H9 (cell line): Measurements from ENCODE around the gene MAML3. TPM values are rescaled to one million over a fixed set of nuclear protein-coding genes. Genes with fewer than 3 reads are reported as not detected.

Source experiments
- DNase-seq: peaks from one replicate; pipeline ENCODE4 v3.0.0-alpha.2; 2017
- H2AFZ ChIP-seq: one replicate; pipeline ENCODE4 v1.6.1; 2013; ENCODE audit warnings: mild to moderate bottlenecking, low read length, control low read depth, moderate library complexity
- H2AK5ac ChIP-seq: 2 replicates; pipeline ENCODE4 v1.6.1; 2013; ENCODE audit warnings: low read length, control low read depth, mixed read lengths; ENCODE audit not compliant: insufficient read length
- H2BK120ac ChIP-seq: one replicate; pipeline ENCODE4 v1.6.1; 2013; ENCODE audit warnings: low read depth, mild to moderate bottlenecking, low read length, control low read depth, inconsistent platforms; ENCODE audit not compliant: poor library complexity, severe bottlenecking
- H2BK12ac ChIP-seq: 2 replicates; pipeline ENCODE4 v1.6.1; 2013; ENCODE audit warnings: low read length, control low read depth, mixed read lengths, low read depth; ENCODE audit not compliant: insufficient read length
- H2BK15ac ChIP-seq: 2 replicates; pipeline ENCODE4 v1.6.1; 2013; ENCODE audit warnings: low read depth, low read length, control low read depth
- H2BK20ac ChIP-seq: one replicate; pipeline ENCODE4 v1.6.1; 2013; ENCODE audit warnings: low read depth, mild to moderate bottlenecking, low read length, control low read depth, inconsistent platforms; ENCODE audit not compliant: poor library complexity, severe bottlenecking
- H2BK5ac ChIP-seq: 2 replicates; pipeline ENCODE4 v1.6.1; 2013; ENCODE audit warnings: low read length, control low read depth, mixed read lengths; ENCODE audit not compliant: insufficient read length
- H3K14ac ChIP-seq: 2 replicates; pipeline ENCODE4 v1.6.1; 2013; ENCODE audit warnings: low read length, control low read depth; ENCODE audit not compliant: insufficient read depth
- H3K18ac ChIP-seq: 2 replicates; pipeline ENCODE4 v1.6.1; 2013; ENCODE audit warnings: low read depth, mild to moderate bottlenecking, mixed read lengths, low read length, control low read depth; ENCODE audit not compliant: insufficient read length
- H3K23ac ChIP-seq: 2 replicates; pipeline ENCODE4 v1.6.1; 2013; ENCODE audit warnings: low read length, control low read depth, mixed read lengths, low read depth; ENCODE audit not compliant: insufficient read length
- H3K23me2 ChIP-seq: 2 replicates; pipeline ENCODE4 v1.6.1; 2013; ENCODE audit warnings: low read depth, mild to moderate bottlenecking, mixed read lengths, low read length, control low read depth; ENCODE audit not compliant: insufficient read length, poor library complexity, severe bottlenecking
- H3K27ac ChIP-seq: 2 replicates; pipeline ENCODE4 v1.5.1; 2013; ENCODE audit warnings: low read length, control low read depth, mixed read lengths, low read depth; ENCODE audit not compliant: insufficient read length
- H3K27me3 ChIP-seq: 2 replicates; pipeline ENCODE4 v1.6.1; 2013; ENCODE audit warnings: low read length, control low read depth, inconsistent platforms; ENCODE audit not compliant: insufficient read depth
- H3K4ac ChIP-seq: 2 replicates; pipeline ENCODE4 v1.6.1; 2013; ENCODE audit warnings: low read depth, mild to moderate bottlenecking, control low read depth, inconsistent platforms, low read length, moderate library complexity
- H3K4me1 ChIP-seq: 2 replicates; pipeline ENCODE4 v1.6.1; 2013; ENCODE audit warnings: low read length, control low read depth, inconsistent platforms; ENCODE audit not compliant: insufficient read depth
- H3K4me2 ChIP-seq: 2 replicates; pipeline ENCODE4 v1.6.1; 2013; ENCODE audit warnings: low read length, control low read depth, mixed read lengths; ENCODE audit not compliant: insufficient read length, insufficient read depth
- H3K56ac ChIP-seq: 2 replicates; pipeline ENCODE4 v1.6.1; 2013; ENCODE audit warnings: low read depth, mild to moderate bottlenecking, mixed read lengths, low read length, control low read depth; ENCODE audit not compliant: insufficient read length
- H3K79me1 ChIP-seq: 2 replicates; pipeline ENCODE4 v1.6.1; 2013; ENCODE audit warnings: low read depth, mild to moderate bottlenecking, moderate library complexity, low read length, control low read depth, inconsistent platforms; ENCODE audit not compliant: insufficient read depth, poor library complexity, severe bottlenecking
- H3K79me2 ChIP-seq: 2 replicates; pipeline ENCODE4 v1.6.1; 2013; ENCODE audit warnings: low read length, control low read depth, inconsistent platforms; ENCODE audit not compliant: insufficient read depth
- H3K9ac ChIP-seq: 2 replicates; pipeline ENCODE4 v1.6.1; 2013; ENCODE audit warnings: low read length, control low read depth, mixed read lengths; ENCODE audit not compliant: insufficient read length; ENCODE audit errors: extremely low read depth
- H3K9me3 ChIP-seq: one replicate; pipeline ENCODE4 v1.6.1; 2013; ENCODE audit warnings: low read depth, low read length, inconsistent platforms; ENCODE audit not compliant: control insufficient read depth
- H3T11ph ChIP-seq: one replicate; pipeline ENCODE4 v1.6.1; 2013; ENCODE audit warnings: mild to moderate bottlenecking, low read length, control low read depth, inconsistent platforms
- H4K20me1 ChIP-seq: one replicate; pipeline ENCODE4 v1.6.1; 2013; ENCODE audit not compliant: control insufficient read depth, insufficient read length, insufficient read depth
- H4K5ac ChIP-seq: 2 replicates; pipeline ENCODE4 v1.6.1; 2013; ENCODE audit warnings: low read depth, mild to moderate bottlenecking, mixed read lengths, low read length, control low read depth; ENCODE audit not compliant: insufficient read length
- H4K8ac ChIP-seq: replicated peaks from 2 replicates; pipeline ENCODE4 v1.6.1; 2013; ENCODE audit warnings: low read length, control low read depth, mixed read lengths, low read depth; ENCODE audit not compliant: insufficient read length
- H4K91ac ChIP-seq: 2 replicates; pipeline ENCODE4 v1.6.1; 2013; ENCODE audit warnings: low read depth, mild to moderate bottlenecking, moderate library complexity, mixed read lengths, low read length, control low read depth; ENCODE audit not compliant: insufficient read length
- H3K27ac Mint-ChIP-seq, 3 experiments: 2 replicates in 2 of 3; 3 replicates in 1 of 3; pipeline ENCODE4 v1.8.0; 2020 to 2021; ENCODE audit warnings: mixed read lengths in 3 of 3, mild to moderate bottlenecking in 1 of 3, moderate library complexity in 1 of 3
- H3K27me3 Mint-ChIP-seq: 2 replicates; pipeline ENCODE4 v1.8.0; 2021; ENCODE audit warnings: low read depth, mild to moderate bottlenecking, moderate library complexity, mixed read lengths
- H3K36me3 Mint-ChIP-seq, 3 experiments: 2 replicates in 2 of 3; 3 replicates in 1 of 3; pipeline ENCODE4 v1.8.0; 2020 to 2021; ENCODE audit warnings: low read depth in 3 of 3, mixed read lengths in 3 of 3; ENCODE audit not compliant: insufficient read depth in 1 of 3
- H3K4me1 Mint-ChIP-seq, 2 experiments: 2 replicates each; pipeline ENCODE4 v1.8.0; 2020; ENCODE audit warnings: mixed read lengths in 2 of 2
- H3K4me3 Mint-ChIP-seq, 2 experiments: 2 replicates in 1 of 2; 3 replicates in 1 of 2; pipeline ENCODE4 v1.8.0; 2020 to 2021; ENCODE audit warnings: mild to moderate bottlenecking in 2 of 2, mixed read lengths in 2 of 2, moderate library complexity in 1 of 2
- H3K9me3 Mint-ChIP-seq, 2 experiments: 2 replicates in 1 of 2; 3 replicates in 1 of 2; pipeline ENCODE4 v1.8.0; 2020; ENCODE audit warnings: mild to moderate bottlenecking in 2 of 2, mixed read lengths in 2 of 2, moderate library complexity in 1 of 2
- CTCF ChIP-seq: fragments of 200-600 bp; sonication (generic); conservative IDR thresholded peaks from 3 replicates; pipeline ENCODE4 v1.8.0; 2021; ENCODE audit warnings: antibody characterized with exemption, mild to moderate bottlenecking
- WGBS: extraction: QIAGEN DNeasy Blood & Tissue Kit; methylation state at CpG from one replicate; pipeline ENCODE4 v1.1.7; 2013; ENCODE audit warnings: missing lambda C conversion rate, low lambda C conversion rate, mixed read lengths; ENCODE audit not compliant: insufficient read length; ENCODE audit errors: extremely low coverage; 5-methylcytosine and 5-hydroxymethylcytosine counted together
- total RNA-seq: library from RNA; stranded (reverse); gene quantifications from 2 replicates; pipeline ENCODE4 v1.2.1, GENCODE V29; 2021

The MAML3 gene
- total RNA-seq, 1 experiment from 2014 or later = 3.9 TPM

GRCh38 chr4:139961344-139961946 is 192.5 kb downstream of the MAML3 start:
- H3K4me2 ChIP-seq = no peak overlapping the region
- H4K8ac ChIP-seq = no peak overlapping the region
- H4K20me1 ChIP-seq = no peaks in the 10 kb centered on the region
- Mint-ChIP-seq H3K4me1 (peaks cover 7 to 19% of the 10 kb centered on the region in 2 experiments; a peak in 3 of 4 replicates), H3K27ac (no peak overlapping the region), H3K27me3 (peaks cover 12% of the 10 kb centered on the region), H3K36me3 (no peaks in the 10 kb centered on the region), H3K4me3 (no peak overlapping the region), H3K9me3 (no peaks in the 10 kb centered on the region)
- no peak overlapping the region for H3K23ac ChIP-seq
- H3K56ac ChIP-seq = no peak overlapping the region
- H3K9me3 ChIP-seq = no peaks in the 10 kb centered on the region
- no peak overlapping the region for H2BK120ac ChIP-seq
- no peak for TF ChIP-seq CTCF
- no peak for DNase-seq
- no peak overlapping the region for H3K14ac ChIP-seq
- no peak overlapping the region for H2BK12ac ChIP-seq
- H2BK20ac ChIP-seq = no peak overlapping the region
- H3K27ac ChIP-seq = no peak overlapping the region
- H3K4me1 ChIP-seq = no peaks in the 10 kb centered on the region
- H3K27me3 ChIP-seq = no peaks in the 10 kb centered on the region
- H3K79me1 ChIP-seq = no peaks in the 10 kb centered on the region
- no peak overlapping the region for H2AK5ac ChIP-seq
- H2BK5ac ChIP-seq = no peak overlapping the region
- no peak overlapping the region for H3K9ac ChIP-seq
- no peak overlapping the region for H2AFZ ChIP-seq
- H3K18ac ChIP-seq = no peak overlapping the region
- H3T11ph ChIP-seq = no peak overlapping the region
- no CpG with 5 or more reads among the region's 6 CpGs for WGBS
- H4K5ac ChIP-seq = no peak overlapping the region
- H3K4ac ChIP-seq = no peak overlapping the region
- no peaks in the 10 kb centered on the region for H3K79me2 ChIP-seq
- H4K91ac ChIP-seq = no peak overlapping the region
- H3K23me2 ChIP-seq = no peaks in the 10 kb centered on the region
- H2BK15ac ChIP-seq = no peak overlapping the region
